Chondrocyte (in vitro differentiated cells): ENCODE results near the gene DPM3. TPM values are rescaled to one million over a fixed set of nuclear protein-coding genes. Genes with fewer than 3 reads are reported as not detected.
A peak's percentile ranks its signal among the peaks of the same experiment; 100 is the strongest.

Experiments used
- DNase-seq: peaks from one replicate; pipeline ENCODE4 v3.0.0; 2021; ENCODE audit warnings: mixed read lengths, low spot score
- H3K27ac Mint-ChIP-seq: one replicate; pipeline ENCODE4 v1.8.0; 2021; ENCODE audit warnings: mild to moderate bottlenecking, moderate library complexity, mixed read lengths; ENCODE audit not compliant: unreplicated experiment
- H3K27me3 Mint-ChIP-seq: 2 replicates; pipeline ENCODE4 v1.8.0; 2021; ENCODE audit warnings: low read depth, mixed read lengths
- H3K36me3 Mint-ChIP-seq: 2 replicates; pipeline ENCODE4 v1.8.0; 2021; ENCODE audit warnings: low read depth, mixed read lengths
- H3K4me1 Mint-ChIP-seq: 2 replicates; pipeline ENCODE4 v1.8.0; 2021; ENCODE audit warnings: low read depth, mild to moderate bottlenecking, mixed read lengths
- H3K4me3 Mint-ChIP-seq: one replicate; pipeline ENCODE4 v1.8.0; 2021; ENCODE audit warnings: mild to moderate bottlenecking, moderate library complexity, mixed read lengths; ENCODE audit not compliant: unreplicated experiment
- H3K9me3 Mint-ChIP-seq: 2 replicates; pipeline ENCODE4 v1.8.0; 2021; ENCODE audit warnings: low read depth, mixed read lengths
- total RNA-seq: library from RNA; stranded (reverse); gene quantifications from 3 replicates; pipeline ENCODE4 v1.2.1, GENCODE V29; 2021
- TF ChIP-seq, protein P1 (sequence below): fragments of 200-600 bp; sonication (generic); IDR thresholded peaks from 2 replicates; pipeline ENCODE4 v1.5.0; 2021; ENCODE audit warnings: antibody characterized with exemption, mild to moderate bottlenecking, moderate library complexity

The DPM3 gene
- total RNA-seq, 1 donor from 2014 or later: 41.3 TPM

DNA sequence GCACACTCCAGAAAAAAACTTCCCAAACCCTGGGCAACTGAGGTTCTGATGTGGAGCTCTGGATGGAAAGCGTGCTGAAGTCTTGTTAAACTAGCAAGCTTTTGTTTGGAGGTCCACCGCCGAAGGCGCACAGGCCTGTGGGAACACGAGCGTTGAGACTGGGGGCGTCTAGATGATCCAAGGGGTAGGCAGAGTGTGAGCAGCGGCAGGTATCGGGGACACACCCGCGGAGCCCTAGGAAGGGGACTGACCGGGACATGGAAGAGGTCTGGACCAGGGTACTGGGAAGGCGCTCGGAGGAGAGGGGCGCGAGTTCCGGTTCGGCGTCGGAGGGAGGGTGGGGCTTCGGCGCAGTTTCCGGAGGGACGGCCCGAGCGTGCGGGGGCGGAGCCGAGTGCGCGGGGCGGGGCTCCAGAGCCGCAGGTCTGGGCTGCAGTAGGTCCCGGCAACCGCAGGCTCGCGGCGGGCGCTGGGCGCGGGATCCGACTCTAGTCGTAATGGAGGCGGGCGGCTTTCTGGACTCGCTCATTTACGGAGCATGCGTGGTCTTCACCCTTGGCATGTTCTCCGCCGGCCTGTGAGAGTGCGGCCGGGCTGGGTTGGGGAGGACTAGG is 4.8 kb downstream of the DPM3 start, which contains the start of gene SLC50A1:
TSS of gene SLC50A1 (plus strand) at position 438 of the 614 bp plus-strand sequence. CDS start at position 498, 60 bp downstream.
- Mint-ChIP-seq H3K36me3 (peaks cover 17% of the 10 kb centered on the region), H3K27ac (peak within 1 kb of the TSS; percentile 98), H3K4me1 (peaks cover 61% of the 10 kb centered on the region), H3K4me3 (peak within 1 kb of the TSS; percentile 100), H3K9me3 (no peaks in the 10 kb centered on the region), H3K27me3 (no peaks in the 10 kb centered on the region)
- DNase-seq: peak; percentile 99
- TF ChIP-seq, protein P1, sequence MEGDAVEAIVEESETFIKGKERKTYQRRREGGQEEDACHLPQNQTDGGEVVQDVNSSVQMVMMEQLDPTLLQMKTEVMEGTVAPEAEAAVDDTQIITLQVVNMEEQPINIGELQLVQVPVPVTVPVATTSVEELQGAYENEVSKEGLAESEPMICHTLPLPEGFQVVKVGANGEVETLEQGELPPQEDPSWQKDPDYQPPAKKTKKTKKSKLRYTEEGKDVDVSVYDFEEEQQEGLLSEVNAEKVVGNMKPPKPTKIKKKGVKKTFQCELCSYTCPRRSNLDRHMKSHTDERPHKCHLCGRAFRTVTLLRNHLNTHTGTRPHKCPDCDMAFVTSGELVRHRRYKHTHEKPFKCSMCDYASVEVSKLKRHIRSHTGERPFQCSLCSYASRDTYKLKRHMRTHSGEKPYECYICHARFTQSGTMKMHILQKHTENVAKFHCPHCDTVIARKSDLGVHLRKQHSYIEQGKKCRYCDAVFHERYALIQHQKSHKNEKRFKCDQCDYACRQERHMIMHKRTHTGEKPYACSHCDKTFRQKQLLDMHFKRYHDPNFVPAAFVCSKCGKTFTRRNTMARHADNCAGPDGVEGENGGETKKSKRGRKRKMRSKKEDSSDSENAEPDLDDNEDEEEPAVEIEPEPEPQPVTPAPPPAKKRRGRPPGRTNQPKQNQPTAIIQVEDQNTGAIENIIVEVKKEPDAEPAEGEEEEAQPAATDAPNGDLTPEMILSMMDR: peak; percentile 23

DNA sequence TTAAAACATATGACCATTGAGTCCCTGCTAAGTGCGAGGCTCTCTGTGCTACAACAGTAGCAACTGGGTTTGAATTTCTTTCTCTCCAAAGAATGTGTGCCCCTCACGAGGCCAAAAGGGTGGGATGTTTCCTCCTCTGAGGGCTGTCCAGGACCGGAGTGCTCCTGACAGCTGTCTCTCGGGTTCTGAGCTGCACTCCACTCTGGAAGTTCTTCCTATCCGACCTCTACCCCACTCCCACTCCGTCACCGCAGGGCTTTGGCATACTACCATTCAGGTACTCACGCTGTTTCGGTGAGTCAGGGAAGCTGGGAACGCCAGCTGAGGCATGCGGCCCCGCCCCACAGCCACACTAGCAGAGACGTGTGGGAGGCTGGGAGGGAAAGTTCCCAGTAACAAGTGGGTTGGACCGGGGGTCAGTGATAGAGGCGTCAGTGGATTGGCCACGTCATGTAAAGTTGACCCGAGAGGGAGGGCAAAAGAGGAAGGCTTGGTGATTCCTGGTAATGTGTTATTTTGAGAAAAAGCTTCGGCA is 5.4 kb downstream of the DPM3 start:
- no peaks in the 10 kb centered on the region for H3K9me3 Mint-ChIP-seq
- DNase-seq: no peak
- TF ChIP-seq, protein P1: no peak
- peaks cover 17% of the 10 kb centered on the region for H3K36me3 Mint-ChIP-seq
- H3K27me3 Mint-ChIP-seq: no peaks in the 10 kb centered on the region
- peak overlapping the region; percentile 98 for H3K27ac Mint-ChIP-seq
- H3K4me3 Mint-ChIP-seq: peak overlapping the region; percentile 100
- peaks cover 63% of the 10 kb centered on the region for H3K4me1 Mint-ChIP-seq

- H3K4me1 Mint-ChIP-seq: peaks cover 64% of the 10 kb centered on the region
- DNase-seq: no peak
- H3K27ac Mint-ChIP-seq: peak overlapping the region; percentile 98
- H3K9me3 Mint-ChIP-seq: no peaks in the 10 kb centered on the region
- TF ChIP-seq, protein P1: no peak
- peaks cover 17% of the 10 kb centered on the region for H3K36me3 Mint-ChIP-seq
- peak overlapping the region; percentile 100 for H3K4me3 Mint-ChIP-seq
- no peaks in the 10 kb centered on the region for H3K27me3 Mint-ChIP-seq
Measured at GRCh38 chr1:155134322-155134721, 6.0 kb downstream of the DPM3 start.

DNA sequence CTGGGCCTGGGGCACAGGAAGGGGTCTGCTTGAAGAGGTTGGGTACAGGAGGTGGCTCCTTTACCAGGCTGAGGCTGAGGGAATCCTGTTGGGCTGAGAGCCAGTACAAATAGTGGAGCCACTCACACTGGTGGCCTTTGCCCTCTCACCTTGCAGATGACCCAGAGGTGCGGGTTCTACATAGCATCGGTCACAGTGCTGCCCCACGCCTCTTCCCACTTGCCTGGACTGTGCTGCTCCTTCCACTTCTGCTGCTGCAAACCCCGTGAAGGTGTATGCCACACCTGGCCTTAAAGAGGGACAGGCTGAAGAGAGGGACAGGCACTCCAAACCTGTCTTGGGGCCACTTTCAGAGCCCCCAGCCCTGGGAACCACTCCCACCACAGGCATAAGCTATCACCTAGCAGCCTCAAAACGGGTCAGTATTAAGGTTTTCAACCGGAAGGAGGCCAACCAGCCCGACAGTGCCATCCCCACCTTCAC is 6.5 kb downstream of the DPM3 start:
- no peak overlapping the region for H3K27ac Mint-ChIP-seq
- TF ChIP-seq, protein P1: no peak
- H3K4me1 Mint-ChIP-seq: peaks cover 64% of the 10 kb centered on the region
- no peaks in the 10 kb centered on the region for H3K27me3 Mint-ChIP-seq
- H3K36me3 Mint-ChIP-seq: peaks cover 17% of the 10 kb centered on the region
- H3K9me3 Mint-ChIP-seq: no peaks in the 10 kb centered on the region
- H3K4me3 Mint-ChIP-seq: no peak overlapping the region
- DNase-seq: no peak

DNA sequence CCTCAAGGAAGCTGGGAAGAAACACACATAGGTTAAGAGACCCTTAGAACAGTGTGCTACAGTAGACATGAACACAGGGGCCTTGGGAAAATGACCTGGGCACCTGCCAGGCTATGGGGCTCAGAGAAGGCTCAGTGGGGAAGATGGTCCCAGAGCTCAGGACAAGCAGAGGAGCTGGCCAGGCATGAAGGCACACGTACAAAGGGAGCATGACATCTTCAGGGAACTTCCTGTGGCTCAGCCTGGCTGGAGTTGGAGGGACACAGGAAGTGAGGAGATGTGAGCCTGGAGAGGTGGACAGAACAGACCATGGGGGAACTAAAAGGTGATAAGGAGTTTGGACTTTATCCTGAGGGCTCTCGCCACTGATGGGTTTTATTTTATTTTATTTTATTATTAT is 8.5 kb downstream of the DPM3 start:
- peaks cover 61% of the 10 kb centered on the region for H3K4me1 Mint-ChIP-seq
- TF ChIP-seq, protein P1: no peak
- peaks cover 15% of the 10 kb centered on the region for H3K36me3 Mint-ChIP-seq
- H3K4me3 Mint-ChIP-seq: no peak overlapping the region
- no peak for DNase-seq
- H3K27ac Mint-ChIP-seq: no peak overlapping the region
- no peaks in the 10 kb centered on the region for H3K9me3 Mint-ChIP-seq
- H3K27me3 Mint-ChIP-seq: no peaks in the 10 kb centered on the region
